ENCODE measurements around the gene POMGNT1. TPM values are rescaled to one million over a fixed set of nuclear protein-coding genes. Genes with fewer than 3 reads are reported as not detected.

POMGNT1 gene
- total RNA-seq, 2 donors from 2014 or later: 27.3 to 31.9 TPM

DNA sequence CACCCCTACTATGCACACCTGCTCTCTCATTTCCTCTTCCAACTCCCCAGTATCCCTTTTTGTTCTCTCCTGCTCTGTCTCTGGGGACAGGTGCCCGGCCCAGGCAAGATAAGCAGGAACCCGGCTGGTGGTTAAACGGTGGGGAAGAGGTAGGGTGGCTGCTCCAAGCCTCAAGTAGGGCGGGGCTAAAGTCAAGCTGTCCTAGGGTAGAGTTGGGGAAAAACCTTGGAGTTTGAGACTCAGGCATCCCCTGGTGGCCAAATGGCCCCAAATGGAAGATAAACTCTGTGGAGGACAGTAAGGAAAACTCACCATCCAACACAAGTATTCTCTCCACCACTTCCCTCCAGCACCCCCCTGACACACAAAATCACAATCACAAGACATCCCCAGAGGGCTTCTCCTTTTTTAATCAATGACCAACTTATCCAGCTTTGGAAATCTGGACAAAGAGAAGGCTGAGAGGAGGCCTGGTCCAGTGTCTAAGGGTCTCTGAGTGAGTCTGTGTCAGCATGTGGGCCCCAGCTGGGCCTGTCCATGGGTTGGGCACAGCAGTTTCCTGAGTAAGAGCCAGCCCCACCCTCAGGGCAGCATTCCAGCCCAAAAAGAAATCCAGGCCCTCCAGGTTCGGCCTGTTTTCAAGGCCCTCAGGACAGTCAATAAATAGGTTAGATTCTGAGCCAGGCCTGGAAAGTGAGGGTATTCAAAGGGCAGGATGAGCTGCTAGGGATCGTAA, 9.8 kb downstream of the POMGNT1 start:
- DNase-seq (peak in 1 of 2 donors; percentile 60), ATAC-seq (peak; percentile 14)
- intact Hi-C loops (cut with DNase I, micrococcal nuclease): no loop called here

DNA sequence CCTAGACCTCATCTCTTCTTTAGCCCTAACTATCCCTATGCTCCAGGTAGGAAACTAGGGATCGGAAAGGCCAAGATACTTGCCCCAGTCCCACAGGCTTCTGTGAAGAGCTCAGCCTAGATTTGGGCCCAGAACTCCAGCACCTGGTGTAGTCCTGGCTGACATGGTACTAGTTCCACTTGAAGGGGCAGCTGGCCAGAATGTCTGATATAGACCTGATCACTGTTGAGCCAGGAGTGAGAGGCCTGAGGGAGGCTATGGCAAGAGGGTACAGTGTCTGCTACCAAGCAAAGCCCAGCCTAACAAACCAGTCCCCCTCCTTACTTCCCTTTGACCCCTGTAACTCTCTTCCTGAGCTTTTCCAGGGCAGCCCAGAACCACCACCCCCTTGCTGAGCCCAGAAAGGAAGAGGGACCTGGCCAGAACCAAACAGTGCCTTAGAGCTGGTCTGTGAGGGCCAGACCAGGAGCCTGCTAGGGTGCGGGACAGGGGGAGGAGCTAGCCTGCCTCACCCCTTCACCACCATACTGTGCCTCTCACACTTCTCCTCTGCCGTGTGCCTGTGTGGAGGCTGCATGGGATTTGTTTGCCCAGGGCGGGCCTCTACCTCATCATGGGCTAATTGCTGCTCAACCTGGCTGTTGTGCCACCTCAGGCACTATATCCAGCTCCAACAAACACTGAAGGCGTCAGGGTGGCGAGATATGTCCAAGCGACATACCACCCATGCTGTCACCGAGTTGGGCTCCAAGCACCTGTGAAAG, 10.9 kb downstream of the POMGNT1 start:
- ATAC-seq: peak; percentile 67
- intact Hi-C loops (cut with DNase I, micrococcal nuclease): no loop called here
- DNase-seq: peak; percentile 78 to 90

DNA sequence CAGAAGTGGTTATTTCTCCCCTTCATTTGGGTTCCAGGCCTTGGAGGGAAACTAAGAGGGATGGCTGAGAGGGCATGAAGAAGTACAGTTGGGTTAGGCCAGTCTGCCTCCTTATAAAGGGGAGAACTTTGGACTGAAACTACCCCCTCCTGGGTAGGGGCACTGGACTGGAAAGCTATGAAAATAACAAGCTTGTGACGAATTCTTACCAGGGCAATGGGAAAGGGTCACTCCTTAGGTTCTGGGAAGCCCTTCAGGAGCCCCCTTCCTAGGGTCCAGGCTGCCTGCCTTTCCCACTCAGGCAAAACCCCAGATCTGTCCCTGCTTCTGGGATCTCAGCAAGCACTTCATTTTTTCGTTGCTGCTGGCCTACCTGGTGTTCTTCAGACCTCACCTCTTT, 12.2 kb downstream of the POMGNT1 start:
- DNase-seq (no peak), ATAC-seq (no peak)
- intact Hi-C loops (cut with DNase I, micrococcal nuclease): no loop called here

DNA sequence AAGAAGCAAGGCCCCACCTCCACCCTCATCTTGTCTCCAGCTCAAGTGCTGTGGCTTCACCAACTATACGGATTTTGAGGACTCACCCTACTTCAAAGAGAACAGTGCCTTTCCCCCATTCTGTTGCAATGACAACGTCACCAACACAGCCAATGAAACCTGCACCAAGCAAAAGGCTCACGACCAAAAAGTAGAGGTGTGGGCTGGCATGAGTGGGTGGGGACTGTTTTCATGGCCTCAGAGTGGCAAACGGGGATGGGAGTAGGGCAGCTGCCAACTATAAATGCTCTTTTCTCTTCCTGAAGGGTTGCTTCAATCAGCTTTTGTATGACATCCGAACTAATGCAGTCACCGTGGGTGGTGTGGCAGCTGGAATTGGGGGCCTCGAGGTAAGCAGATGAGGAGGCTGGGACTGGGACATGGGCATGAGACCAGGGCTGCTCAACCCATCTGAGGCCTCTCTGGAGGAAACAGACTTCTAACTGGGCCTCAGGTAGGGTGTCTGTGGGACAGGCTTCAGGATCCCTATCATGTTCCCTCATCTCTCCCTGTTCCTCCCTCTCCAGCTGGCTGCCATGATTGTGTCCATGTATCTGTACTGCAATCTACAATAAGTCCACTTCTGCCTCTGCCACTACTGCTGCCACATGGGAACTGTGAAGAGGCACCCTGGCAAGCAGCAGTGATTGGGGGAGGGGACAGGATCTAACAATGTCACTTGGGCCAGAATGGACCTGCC, 13.1 kb downstream of the POMGNT1 start:
- DNase-seq (no peak), ATAC-seq (no peak)
- intact Hi-C loops (cut with DNase I, micrococcal nuclease): loop anchor here in 1 of 2 donors (5.0 kb wide), 1 partner anchor 148 kb away; no protein-coding TSS in a partner anchor

DNA sequence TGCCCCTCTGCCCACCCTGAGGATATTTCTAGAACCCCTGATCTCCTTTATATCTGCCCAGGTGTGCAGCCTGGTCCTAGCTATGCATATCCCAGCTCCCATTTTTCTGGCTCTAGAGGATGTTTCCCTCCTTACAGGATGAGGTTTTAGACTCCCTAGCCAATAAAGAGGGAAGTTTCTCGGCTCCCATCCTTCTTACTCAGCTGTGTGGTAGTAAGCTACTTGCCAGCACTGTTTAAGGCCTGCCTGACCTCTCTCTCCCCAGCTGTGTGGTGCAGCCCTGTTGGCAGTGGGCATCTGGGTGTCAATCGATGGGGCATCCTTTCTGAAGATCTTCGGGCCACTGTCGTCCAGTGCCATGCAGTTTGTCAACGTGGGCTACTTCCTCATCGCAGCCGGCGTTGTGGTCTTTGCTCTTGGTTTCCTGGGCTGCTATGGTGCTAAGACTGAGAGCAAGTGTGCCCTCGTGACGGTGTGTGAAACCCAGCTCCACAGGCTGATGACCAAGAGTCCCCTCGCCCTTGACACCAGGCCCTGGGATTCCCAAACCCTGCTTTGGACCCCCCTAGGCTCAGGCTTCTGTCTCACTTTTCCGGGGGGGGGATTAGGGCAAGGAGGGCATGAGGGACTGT, 14.2 kb downstream of the POMGNT1 start:
- ATAC-seq (no peak), DNase-seq (no peak)
- intact Hi-C loops (cut with DNase I, micrococcal nuclease): loop anchor here in 1 of 2 donors (5.0 kb wide), 1 partner anchor 147 kb away; no protein-coding TSS in a partner anchor

DNA sequence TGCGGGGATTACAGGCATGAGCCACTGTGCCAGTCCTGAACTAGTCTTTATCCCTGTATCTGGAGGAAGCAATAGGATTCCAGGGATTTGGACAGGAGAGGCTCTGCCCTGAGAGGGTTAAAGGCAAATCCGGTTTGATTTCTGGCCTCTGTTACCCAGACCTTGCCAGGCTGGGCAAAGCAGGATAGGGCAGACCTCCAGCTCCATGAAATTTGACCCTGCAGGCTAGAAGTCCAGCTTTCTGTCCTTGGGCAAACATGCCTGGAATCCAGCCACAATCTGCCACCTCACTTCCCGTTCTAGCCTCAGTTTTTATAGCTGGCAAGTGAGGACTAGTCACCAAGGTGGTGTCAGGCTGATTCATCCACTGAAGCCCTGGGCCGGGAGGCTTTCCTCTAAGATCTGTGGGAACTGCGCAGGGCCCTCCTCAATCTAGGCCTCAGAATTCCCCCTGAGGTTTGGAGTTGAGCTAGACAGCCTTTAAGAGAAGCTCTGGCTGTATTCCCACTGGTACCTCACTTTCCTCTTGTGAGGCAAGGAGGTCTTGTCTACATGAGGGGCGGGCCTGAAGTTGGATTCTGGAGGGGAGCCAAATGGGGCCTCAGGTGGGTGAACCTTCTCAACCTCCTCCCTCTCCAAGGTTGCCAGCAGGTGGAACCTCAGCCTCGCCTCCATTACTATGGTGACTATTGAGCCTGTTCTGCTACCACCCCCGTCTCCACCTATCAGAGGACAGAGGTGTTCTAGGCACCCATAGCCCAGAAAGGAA, 15.0 kb downstream of the POMGNT1 start:
- peak; percentile 83 to 92 for DNase-seq
- ATAC-seq: peak; percentile 43
- intact Hi-C loops (cut with DNase I, micrococcal nuclease): loop anchor here in 1 of 2 donors (5.0 kb wide), 1 partner anchor 146 kb away; no protein-coding TSS in a partner anchor

DNA sequence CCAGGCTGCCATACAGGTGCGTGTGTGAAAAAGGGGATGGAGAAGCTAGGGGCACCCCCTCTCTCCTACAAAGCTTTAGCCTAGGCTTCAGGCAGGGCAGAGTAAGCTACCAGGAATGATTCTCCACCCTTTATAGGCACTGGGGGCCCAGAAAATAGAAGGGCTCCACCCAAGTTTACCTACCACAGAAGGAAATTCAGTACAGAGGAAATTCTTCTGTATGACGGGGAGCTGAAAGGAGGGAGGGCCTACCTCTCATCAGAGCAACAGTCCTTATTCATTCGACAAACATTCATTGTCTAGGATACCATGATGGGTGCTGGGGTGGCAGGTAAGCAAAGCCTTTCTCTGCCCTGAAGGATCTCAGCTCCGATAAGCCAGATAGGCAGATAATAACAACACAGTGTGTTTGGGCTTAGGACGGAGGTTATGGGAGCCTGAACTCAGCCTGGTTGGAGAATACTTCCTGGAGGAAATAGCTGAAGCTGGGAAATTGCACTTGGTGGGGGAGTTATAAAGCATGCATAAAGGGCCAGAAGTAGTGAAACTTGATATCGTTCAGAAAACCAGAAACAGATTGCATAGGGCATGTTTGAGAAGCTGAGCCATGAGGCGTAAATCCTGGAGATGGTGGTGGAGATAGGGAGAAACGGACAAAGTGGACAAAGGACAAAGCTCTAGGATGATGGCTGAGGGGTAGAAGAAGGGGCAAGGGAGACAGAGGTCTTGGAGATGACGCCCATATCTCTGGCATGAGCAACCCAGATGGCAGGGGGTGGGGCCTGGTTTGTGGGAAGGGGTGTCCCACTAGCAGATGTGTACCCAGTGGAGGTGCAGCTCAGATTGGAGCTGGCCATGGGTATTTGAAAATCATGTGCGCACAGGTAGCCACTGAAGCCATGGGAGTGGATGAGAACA, 16.6 kb downstream of the POMGNT1 start:
- DNase-seq (peak in 1 of 2 donors; percentile 39), ATAC-seq (peak; percentile 34)
- intact Hi-C loops (cut with DNase I, micrococcal nuclease): loop anchor here in 1 of 2 donors (5.0 kb wide), 1 partner anchor 144 kb away; no protein-coding TSS in a partner anchor

DNA sequence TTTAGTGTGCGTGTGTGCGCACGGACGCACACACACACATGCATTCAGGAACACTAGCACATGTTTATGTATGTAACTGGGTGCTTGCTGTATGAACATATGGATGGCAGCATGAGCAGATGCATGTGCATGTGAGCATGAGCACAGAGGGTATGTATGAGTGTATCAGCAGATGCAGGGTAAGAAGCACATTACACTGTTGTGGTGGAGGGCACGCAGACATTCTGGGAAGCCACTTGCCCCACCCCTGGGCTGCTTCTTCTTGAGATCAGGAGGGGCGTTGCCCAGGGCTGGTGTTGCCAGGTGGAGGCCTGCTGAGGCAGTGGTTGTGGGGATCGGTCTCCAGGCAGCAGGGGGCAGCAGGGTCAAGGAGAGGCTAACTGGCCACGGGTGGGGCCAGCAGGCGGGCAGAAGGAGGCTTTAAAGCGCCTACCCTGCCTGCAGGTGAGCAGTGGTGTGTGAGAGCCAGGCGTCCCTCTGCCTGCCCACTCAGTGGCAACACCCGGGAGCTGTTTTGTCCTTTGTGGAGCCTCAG, 18.1 kb downstream of the POMGNT1 start:
- peak; percentile 69 for ATAC-seq

DNA sequence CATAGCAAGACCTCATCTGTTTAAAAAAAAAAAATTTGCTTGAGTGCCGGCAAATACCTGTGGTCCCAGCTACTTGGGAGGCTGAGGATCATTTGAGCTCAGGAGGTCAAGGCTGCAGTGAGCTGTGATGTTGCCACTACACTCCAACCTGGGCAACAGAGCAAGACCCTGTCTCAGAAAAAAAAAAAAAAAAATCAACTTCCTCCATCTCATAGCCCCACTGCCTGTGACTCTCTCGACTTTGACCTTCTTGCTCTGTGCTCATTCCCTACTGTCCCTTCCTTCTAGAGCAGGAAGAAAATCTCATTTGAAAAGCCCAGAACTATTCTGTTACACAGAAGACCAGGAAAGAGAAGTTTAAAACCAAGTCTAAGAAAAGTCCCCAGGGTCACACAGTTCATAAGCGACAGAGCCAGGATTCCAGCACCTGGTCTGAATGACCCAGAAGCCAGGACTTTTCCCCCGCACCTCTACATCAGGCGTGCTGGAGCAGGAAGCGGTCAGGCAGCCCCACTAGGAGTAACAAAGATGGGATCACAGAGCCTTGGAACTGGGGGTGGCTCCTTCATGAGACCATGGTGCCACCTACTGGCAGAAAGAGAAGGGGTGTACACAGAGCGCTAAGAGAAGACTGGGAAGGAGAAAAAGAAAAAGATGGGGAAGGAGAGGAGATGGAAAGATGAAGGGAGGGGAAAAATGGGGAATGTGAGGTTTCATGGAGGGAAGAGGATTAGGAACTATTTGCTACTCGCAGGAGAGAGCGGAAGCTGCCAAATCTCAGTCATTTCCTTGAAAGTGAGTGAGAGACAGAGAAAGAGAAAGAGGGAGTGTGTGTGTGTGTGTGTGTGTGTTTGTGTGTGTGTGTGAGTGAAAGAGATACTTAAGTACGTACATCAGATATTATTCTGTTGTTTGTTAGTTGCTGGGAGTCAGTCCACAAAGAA, 18.8 kb downstream of the POMGNT1 start:
- DNase-seq: peak; percentile 81 to 87
- ATAC-seq: peak; percentile 55
- intact Hi-C loops (cut with DNase I, micrococcal nuclease): loop anchor here (2.0 to 5.0 kb wide), 2 partner anchors 142 to 143 kb away; no protein-coding TSS in a partner anchor

More for the DNA sequence above, 18.1 kb downstream of the POMGNT1 start:
- DNase-seq: peak; percentile 92 to 94
- intact Hi-C loops (cut with DNase I, micrococcal nuclease): loop anchor here in 1 of 2 donors (5.0 kb wide), 1 partner anchor 143 kb away; no protein-coding TSS in a partner anchor

DNA sequence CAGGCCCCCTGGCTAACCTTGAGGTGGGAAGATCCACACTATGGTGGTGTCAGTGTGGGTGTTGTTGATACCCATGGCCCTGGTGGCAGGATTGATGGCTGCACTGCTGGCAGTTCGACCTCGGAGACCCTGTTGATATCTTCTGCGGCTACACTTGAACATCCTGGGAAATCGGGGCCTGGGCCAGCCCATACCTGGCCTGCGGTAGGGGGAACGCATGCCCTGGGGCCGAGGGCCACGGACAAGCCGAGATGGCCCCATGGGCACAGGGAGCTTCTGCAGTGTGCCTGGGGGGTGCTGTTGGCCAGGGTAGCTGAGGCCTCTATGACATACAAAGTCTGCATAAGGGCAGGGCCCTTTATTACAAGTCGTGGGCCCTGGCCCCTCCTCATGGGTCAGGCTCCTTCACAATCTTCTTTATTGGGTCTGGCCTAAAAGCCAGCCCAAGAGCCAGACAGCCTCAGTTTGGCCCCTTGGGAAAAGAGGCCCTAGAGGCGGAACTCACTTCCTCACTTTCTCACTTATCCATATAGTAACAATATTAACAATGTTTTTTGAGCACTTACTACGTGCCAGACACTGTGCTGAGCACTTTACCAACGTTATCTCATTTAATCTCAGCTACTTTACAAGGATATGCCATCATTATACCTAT, 21.9 kb downstream of the POMGNT1 start, which contains the start of gene P3R3URF:
Gene P3R3URF (minus strand): TSS at position 278 of the 655 bp plus-strand sequence. CDS start 17 bp downstream, at position 261.
- DNase-seq (no peak), ATAC-seq (no peak)
- intact Hi-C loops (cut with DNase I, micrococcal nuclease): no loop called here

DNA sequence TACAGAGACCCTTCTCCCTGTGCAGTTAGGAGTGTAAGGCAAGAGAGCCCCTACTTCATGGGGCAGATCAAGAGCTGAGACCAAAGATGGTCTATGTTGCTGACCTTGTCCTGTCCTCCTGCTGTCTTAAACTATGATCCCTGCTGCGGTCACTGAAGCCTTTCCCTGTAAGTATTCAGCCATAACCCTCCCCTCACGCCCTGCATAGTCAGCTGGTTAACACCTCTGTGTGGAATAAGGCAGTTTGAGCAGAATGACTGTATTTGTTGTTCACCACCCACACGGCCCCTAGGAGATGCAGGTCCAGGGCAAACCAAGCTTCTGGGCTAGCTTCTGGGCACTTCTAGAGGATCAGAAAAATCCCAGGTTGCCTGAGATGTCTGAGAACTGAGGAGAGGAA, 23.0 kb downstream of the POMGNT1 start:
- DNase-seq (no peak), ATAC-seq (no peak)
- intact Hi-C loops (cut with DNase I, micrococcal nuclease): no loop called here

DNA sequence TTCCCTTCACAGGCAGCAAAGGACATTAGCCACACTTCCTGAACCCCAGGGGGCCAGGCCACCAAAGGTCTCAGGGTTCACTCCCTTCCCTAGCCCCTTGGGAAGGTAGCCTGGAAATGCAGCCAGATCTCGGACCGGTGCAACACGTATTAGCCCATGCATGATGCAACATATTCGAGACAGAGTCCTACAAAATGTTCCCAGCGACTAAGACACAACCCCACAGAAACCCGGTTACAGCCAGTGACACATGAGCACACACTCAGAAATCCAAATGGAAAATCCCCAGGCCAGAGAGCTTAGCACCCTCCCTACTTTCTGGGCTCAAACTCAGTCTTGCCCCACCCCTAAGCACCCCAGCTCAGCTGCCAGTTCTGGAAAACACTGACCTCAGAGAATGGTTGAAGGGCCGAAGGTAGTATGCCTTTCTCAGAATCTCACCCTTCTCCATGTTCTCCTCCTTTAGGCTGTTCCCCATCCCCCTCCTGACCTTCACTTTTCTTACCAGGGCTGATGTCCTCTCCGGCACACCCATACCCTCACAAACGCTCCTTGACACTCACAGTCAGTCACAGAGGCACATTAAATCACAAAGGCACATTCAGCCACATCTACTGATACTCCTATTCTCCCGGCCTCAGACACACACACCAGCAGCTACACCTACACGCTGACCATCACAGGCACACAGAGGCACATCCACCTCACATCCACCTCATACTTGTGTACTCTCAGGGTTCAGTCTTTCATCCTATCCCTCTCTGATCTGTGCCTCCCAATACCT, 23.6 kb downstream of the POMGNT1 start, which contains the start of gene TSPAN1:
Gene TSPAN1 (plus strand): TSS at position 640 of the 784 bp plus-strand sequence. CDS start 6,021 bp downstream, outside the sequence.
- ATAC-seq: no peak
- intact Hi-C loops (cut with DNase I, micrococcal nuclease): no loop called here
- DNase-seq: no peak

DNA sequence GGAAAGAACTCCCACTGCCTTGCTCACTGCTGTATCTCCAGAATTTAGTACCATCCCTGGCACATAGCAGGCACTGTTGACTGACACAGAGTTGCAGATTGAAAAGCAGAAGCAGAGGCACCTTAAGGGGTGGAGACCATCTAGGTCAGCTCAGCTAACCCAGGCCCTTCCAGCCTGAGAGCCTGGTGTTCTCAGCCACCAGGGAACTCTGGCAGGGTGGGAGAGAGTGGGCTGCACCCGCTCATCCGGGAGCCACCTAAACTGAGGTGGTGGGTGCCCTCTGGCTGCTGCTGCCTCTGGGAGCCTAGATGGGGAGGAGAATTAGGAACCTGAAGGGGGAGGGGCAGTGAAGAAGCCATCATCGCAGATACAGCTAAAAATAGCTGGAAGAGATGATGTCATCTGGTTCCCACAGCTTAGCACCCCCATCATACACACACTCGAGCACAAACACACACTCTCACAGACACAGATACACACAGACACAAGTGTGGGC, 24.8 kb downstream of the POMGNT1 start:
- intact Hi-C loops (cut with DNase I, micrococcal nuclease): no loop called here
- DNase-seq (no peak), ATAC-seq (no peak)

DNA sequence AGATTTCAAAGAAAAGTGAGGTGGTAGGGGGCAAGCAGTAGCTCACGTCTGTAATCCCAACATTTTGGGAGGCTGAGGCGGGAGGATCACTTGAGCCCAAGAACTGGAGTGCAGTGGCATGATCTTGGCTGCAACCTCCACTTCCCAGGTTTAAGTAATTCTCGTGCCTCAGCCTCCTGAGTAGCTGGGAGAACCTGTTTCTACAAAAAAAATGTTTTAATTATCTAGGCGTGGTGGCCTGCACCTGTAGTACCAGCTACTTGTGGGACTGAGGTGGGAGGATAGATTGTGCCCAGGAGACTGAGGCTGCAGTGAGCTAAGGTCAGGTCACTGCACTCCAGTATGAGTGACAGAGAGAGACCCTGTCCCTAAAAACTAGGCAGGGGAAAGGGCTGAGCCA, 25.9 kb downstream of the POMGNT1 start:
- intact Hi-C loops (cut with DNase I, micrococcal nuclease): no loop called here
- DNase-seq: no peak
- peak; percentile 43 for ATAC-seq
